Measurements from ENCODE around the gene SNRPB. TPM values are rescaled to one million over a fixed set of nuclear protein-coding genes. Genes with fewer than 3 reads are reported as not detected.

Gene SNRPB
- total and polyA plus RNA-seq, 2 experiments from 2014 or later = 784 to 785 TPM

DNA sequence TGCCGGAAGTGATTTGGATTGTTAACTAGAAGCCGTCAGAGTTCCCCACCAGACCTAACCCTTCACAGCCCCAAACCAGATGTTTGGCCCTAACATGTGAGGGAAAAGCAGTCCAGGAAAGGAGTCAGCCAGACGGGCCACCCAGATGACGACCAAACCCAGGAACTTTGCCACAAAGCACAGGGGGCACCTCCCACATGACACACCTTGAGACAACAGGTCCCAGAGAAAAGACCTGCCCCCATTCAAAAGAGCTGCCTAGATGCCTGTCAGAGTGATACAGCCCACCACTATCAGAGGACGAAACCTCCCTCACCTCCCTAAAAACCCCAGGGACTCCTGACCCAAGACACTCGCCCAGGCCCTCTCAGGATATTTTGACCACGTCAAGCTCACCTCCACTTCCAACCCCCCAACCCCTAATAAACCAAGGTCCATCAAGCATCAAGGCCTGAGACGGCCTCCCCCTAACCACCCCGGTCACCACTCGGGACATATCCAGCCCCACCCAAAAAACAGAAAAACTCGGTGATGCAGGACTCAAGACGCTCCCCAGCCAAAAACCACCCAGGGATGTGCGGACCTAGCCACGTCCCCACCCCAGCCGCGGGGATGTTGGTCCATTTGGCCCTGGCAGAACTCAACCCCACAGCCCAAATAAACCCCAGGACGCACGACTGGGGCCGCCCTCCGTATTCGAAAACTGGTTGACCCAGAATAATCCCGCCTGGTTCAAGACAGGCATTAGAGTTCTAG is 37.5 kb upstream of the SNRPB start:
- Histone ChIP-seq H3K27me3 (ENCODE audit: insufficient read depth) (peaks cover 79% of the 10 kb centered on the region), H3K79me2 (replicated peaks; ENCODE audit: insufficient read depth) (no peaks in the 10 kb centered on the region), H3K4me3 (peak overlapping the region; percentile 58), H3K27ac (ENCODE audit: low read depth) (no peak overlapping the region), H2AFZ (peak overlapping the region; percentile 76), H4K20me1 (replicated peaks; ENCODE audit: insufficient read depth) (peaks cover 10% of the 10 kb centered on the region; the same call in 1 of the 2 replicates), H3K9me2 (ENCODE audit: insufficient read depth) (no peaks in the 10 kb centered on the region), H3K4me2 (peak overlapping the region; percentile 79), H3K36me3 (ENCODE audit: insufficient read depth) (no peaks in the 10 kb centered on the region), H3K4me1 (ENCODE audit: insufficient read depth) (peaks cover 5% of the 10 kb centered on the region; the same call in 1 of the 2 replicates), H3F3A (replicated peaks; ENCODE audit: low read depth) (no peaks in the 10 kb centered on the region)
- Mint-ChIP-seq H3K4me1 (peaks cover 13% of the 10 kb centered on the region; the same call in 2 of the 3 replicates), H3K27me3 (ENCODE audit: insufficient read depth, low read depth, poor library complexity) (peaks cover 69% of the 10 kb centered on the region), H3K4me3 (peak overlapping the region; percentile 96), H3K9me3 (no peaks in the 10 kb centered on the region; the same call in 2 of the 3 replicates), H3K36me3 (ENCODE audit: low read depth) (no peaks in the 10 kb centered on the region), H3K27ac (no peak overlapping the region)
- ATAC-seq (peak; percentile 13), DNase-seq (ENCODE audit: low spot score) (no peak)
- TF ChIP-seq, protein P1, sequence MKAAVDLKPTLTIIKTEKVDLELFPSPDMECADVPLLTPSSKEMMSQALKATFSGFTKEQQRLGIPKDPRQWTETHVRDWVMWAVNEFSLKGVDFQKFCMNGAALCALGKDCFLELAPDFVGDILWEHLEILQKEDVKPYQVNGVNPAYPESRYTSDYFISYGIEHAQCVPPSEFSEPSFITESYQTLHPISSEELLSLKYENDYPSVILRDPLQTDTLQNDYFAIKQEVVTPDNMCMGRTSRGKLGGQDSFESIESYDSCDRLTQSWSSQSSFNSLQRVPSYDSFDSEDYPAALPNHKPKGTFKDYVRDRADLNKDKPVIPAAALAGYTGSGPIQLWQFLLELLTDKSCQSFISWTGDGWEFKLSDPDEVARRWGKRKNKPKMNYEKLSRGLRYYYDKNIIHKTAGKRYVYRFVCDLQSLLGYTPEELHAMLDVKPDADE (IDR thresholded peaks at IDR 0.05) = no peak
- TF ChIP-seq STAT1 (IDR thresholded peaks at IDR 0.05; ENCODE audit: unreplicated experiment) (no peak), JUNB (IDR thresholded peaks at IDR 0.05; ENCODE audit: unreplicated experiment) (no peak)
- TF ChIP-seq, protein P2, sequence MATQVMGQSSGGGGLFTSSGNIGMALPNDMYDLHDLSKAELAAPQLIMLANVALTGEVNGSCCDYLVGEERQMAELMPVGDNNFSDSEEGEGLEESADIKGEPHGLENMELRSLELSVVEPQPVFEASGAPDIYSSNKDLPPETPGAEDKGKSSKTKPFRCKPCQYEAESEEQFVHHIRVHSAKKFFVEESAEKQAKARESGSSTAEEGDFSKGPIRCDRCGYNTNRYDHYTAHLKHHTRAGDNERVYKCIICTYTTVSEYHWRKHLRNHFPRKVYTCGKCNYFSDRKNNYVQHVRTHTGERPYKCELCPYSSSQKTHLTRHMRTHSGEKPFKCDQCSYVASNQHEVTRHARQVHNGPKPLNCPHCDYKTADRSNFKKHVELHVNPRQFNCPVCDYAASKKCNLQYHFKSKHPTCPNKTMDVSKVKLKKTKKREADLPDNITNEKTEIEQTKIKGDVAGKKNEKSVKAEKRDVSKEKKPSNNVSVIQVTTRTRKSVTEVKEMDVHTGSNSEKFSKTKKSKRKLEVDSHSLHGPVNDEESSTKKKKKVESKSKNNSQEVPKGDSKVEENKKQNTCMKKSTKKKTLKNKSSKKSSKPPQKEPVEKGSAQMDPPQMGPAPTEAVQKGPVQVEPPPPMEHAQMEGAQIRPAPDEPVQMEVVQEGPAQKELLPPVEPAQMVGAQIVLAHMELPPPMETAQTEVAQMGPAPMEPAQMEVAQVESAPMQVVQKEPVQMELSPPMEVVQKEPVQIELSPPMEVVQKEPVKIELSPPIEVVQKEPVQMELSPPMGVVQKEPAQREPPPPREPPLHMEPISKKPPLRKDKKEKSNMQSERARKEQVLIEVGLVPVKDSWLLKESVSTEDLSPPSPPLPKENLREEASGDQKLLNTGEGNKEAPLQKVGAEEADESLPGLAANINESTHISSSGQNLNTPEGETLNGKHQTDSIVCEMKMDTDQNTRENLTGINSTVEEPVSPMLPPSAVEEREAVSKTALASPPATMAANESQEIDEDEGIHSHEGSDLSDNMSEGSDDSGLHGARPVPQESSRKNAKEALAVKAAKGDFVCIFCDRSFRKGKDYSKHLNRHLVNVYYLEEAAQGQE (IDR thresholded peaks at IDR 0.05; ENCODE audit: unreplicated experiment) = no peak
- TF ChIP-seq, protein P3, sequence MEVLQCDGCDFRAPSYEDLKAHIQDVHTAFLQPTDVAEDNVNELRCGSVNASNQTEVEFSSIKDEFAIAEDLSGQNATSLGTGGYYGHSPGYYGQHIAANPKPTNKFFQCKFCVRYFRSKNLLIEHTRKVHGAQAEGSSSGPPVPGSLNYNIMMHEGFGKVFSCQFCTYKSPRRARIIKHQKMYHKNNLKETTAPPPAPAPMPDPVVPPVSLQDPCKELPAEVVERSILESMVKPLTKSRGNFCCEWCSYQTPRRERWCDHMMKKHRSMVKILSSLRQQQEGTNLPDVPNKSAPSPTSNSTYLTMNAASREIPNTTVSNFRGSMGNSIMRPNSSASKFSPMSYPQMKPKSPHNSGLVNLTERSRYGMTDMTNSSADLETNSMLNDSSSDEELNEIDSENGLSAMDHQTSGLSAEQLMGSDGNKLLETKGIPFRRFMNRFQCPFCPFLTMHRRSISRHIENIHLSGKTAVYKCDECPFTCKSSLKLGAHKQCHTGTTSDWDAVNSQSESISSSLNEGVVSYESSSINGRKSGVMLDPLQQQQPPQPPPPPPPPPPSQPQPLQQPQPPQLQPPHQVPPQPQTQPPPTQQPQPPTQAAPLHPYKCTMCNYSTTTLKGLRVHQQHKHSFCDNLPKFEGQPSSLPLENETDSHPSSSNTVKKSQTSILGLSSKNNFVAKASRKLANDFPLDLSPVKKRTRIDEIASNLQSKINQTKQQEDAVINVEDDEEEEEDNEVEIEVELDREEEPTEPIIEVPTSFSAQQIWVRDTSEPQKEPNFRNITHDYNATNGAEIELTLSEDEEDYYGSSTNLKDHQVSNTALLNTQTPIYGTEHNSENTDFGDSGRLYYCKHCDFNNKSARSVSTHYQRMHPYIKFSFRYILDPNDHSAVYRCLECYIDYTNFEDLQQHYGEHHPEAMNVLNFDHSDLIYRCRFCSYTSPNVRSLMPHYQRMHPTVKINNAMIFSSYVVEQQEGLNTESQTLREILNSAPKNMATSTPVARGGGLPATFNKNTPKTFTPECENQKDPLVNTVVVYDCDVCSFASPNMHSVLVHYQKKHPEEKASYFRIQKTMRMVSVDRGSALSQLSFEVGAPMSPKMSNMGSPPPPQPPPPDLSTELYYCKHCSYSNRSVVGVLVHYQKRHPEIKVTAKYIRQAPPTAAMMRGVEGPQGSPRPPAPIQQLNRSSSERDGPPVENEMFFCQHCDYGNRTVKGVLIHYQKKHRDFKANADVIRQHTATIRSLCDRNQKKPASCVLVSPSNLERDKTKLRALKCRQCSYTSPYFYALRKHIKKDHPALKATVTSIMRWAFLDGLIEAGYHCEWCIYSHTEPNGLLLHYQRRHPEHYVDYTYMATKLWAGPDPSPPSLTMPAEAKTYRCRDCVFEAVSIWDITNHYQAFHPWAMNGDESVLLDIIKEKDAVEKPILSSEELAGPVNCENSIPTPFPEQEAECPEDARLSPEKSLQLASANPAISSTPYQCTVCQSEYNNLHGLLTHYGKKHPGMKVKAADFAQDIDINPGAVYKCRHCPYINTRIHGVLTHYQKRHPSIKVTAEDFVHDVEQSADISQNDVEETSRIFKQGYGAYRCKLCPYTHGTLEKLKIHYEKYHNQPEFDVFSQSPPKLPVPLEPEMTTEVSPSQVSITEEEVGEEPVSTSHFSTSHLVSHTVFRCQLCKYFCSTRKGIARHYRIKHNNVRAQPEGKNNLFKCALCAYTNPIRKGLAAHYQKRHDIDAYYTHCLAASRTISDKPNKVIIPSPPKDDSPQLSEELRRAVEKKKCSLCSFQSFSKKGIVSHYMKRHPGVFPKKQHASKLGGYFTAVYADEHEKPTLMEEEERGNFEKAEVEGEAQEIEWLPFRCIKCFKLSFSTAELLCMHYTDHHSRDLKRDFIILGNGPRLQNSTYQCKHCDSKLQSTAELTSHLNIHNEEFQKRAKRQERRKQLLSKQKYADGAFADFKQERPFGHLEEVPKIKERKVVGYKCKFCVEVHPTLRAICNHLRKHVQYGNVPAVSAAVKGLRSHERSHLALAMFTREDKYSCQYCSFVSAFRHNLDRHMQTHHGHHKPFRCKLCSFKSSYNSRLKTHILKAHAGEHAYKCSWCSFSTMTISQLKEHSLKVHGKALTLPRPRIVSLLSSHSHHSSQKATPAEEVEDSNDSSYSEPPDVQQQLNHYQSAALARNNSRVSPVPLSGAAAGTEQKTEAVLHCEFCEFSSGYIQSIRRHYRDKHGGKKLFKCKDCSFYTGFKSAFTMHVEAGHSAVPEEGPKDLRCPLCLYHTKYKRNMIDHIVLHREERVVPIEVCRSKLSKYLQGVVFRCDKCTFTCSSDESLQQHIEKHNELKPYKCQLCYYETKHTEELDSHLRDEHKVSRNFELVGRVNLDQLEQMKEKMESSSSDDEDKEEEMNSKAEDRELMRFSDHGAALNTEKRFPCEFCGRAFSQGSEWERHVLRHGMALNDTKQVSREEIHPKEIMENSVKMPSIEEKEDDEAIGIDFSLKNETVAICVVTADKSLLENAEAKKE (CRISPR knock-in tag; IDR thresholded peaks at IDR 0.05) = no peak
- TF ChIP-seq, protein P4, sequence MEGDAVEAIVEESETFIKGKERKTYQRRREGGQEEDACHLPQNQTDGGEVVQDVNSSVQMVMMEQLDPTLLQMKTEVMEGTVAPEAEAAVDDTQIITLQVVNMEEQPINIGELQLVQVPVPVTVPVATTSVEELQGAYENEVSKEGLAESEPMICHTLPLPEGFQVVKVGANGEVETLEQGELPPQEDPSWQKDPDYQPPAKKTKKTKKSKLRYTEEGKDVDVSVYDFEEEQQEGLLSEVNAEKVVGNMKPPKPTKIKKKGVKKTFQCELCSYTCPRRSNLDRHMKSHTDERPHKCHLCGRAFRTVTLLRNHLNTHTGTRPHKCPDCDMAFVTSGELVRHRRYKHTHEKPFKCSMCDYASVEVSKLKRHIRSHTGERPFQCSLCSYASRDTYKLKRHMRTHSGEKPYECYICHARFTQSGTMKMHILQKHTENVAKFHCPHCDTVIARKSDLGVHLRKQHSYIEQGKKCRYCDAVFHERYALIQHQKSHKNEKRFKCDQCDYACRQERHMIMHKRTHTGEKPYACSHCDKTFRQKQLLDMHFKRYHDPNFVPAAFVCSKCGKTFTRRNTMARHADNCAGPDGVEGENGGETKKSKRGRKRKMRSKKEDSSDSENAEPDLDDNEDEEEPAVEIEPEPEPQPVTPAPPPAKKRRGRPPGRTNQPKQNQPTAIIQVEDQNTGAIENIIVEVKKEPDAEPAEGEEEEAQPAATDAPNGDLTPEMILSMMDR (conservative IDR thresholded peaks at IDR 0.05; ENCODE audit: low read depth in 2 of 2) = no peak
